OCI-LY7 (cell line): ENCODE results near the gene PPP4C. TPM values are rescaled to one million over a fixed set of nuclear protein-coding genes. Genes with fewer than 3 reads are reported as not detected.

Source experiments
- BruUV-seq: library from RNA; stranded (reverse); fragments of 400-500 nt; replicated peaks from 2 replicates; lab custom pipeline; 2021; lab: Mats Ljungman, UMichigan
- CTCF ChIA-PET: fragments of 300-600 bp; sonication (Branson Sonifier 250); formaldehyde crosslinking; loops from one replicate; lab custom pipeline; 2022; ENCODE audit warnings: antibody characterized with exemption; ENCODE audit not compliant: unreplicated experiment; lab: Charles Lee
- POLR2A ChIA-PET: fragments of 300-600 bp; sonication (Branson Sonifier 250); formaldehyde crosslinking; loops from one replicate; lab custom pipeline; 2022; ENCODE audit warnings: antibody characterized with exemption; lab: Charles Lee
- DNase-seq: peaks from one replicate; pipeline ENCODE4 v3.0.0-alpha.2; 2015; ENCODE audit warnings: low spot score
- H2AFZ ChIP-seq: fragments of 200-600 bp; sonication (generic), shearing (Covaris generic); 2 replicates; pipeline ENCODE4 v1.6.1; 2014; ENCODE audit warnings: mild to moderate bottlenecking, antibody characterized with exemption, low read length, moderate library complexity
- H3K27ac ChIP-seq: fragments of 200-600 bp; sonication (generic); 2 replicates; pipeline ENCODE4 v1.5.1; 2014; ENCODE audit warnings: mixed run types, low read depth, mild to moderate bottlenecking, moderate library complexity, low read length, inconsistent platforms; ENCODE audit not compliant: poor library complexity, severe bottlenecking
- H3K36me3 ChIP-seq: fragments of 200-600 bp; sonication (generic); 2 replicates; pipeline ENCODE4 v1.6.1; 2014; ENCODE audit warnings: mild to moderate bottlenecking, antibody characterized with exemption, low read length, moderate library complexity, mixed read lengths; ENCODE audit not compliant: insufficient read depth
- H3K4me1 ChIP-seq: fragments of 200-600 bp; sonication (generic); 2 replicates; pipeline ENCODE4 v1.5.1; 2014; ENCODE audit warnings: mild to moderate bottlenecking, low read length; ENCODE audit not compliant: insufficient read depth, poor library complexity, severe bottlenecking
- H3K4me2 ChIP-seq: fragments of 200-600 bp; sonication (generic); 2 replicates; pipeline ENCODE4 v1.6.1; 2014; ENCODE audit warnings: mild to moderate bottlenecking, low read length
- H3K4me3 ChIP-seq: fragments of 200-600 bp; sonication (generic); 2 replicates; pipeline ENCODE4 v1.5.1; 2014; ENCODE audit warnings: mild to moderate bottlenecking, low read depth, low read length; ENCODE audit not compliant: poor library complexity, severe bottlenecking
- H3K79me2 ChIP-seq: fragments of 200-600 bp; sonication (generic); 2 replicates; pipeline ENCODE4 v1.6.1; 2016; ENCODE audit warnings: low read depth, mild to moderate bottlenecking, low read length, moderate library complexity, mixed read lengths; ENCODE audit not compliant: insufficient read depth
- H3K9me2 ChIP-seq: fragments of 200-600 bp; sonication (generic); 2 replicates; pipeline ENCODE4 v1.6.1; 2016; ENCODE audit warnings: mild to moderate bottlenecking, low read length, mixed read lengths; ENCODE audit not compliant: insufficient read depth
- H3K9me3 ChIP-seq: fragments of 200-600 bp; sonication (generic); 2 replicates; pipeline ENCODE4 v1.6.1; 2014; ENCODE audit warnings: mild to moderate bottlenecking, mixed run types, low read length, mixed read lengths
- H4K20me1 ChIP-seq: fragments of 200-600 bp; sonication (generic); 2 replicates; pipeline ENCODE4 v1.6.1; 2014; ENCODE audit warnings: mild to moderate bottlenecking, antibody characterized with exemption, low read length, moderate library complexity, mixed read lengths; ENCODE audit not compliant: insufficient read depth
- EZH2phosphoT487 ChIP-seq: fragments of 200-600 bp; sonication (generic); IDR thresholded peaks from 2 replicates; pipeline ENCODE4 v1.6.1; 2018; ENCODE audit warnings: low read depth, borderline replicate concordance, mild to moderate bottlenecking, mixed run types, antibody characterized with exemption, low read length, moderate library complexity, mixed read lengths
- intact Hi-C: fragments of 100-400 bp; cut with micrococcal nuclease; formaldehyde crosslinking; loops from one replicate; pipeline ENCODE4 v1.10.0; 2022; ENCODE audit not compliant: unreplicated experiment
- total RNA-seq, 2 experiments: library from RNA; depleted of rRNA in 1 of 2; stranded (reverse); fragments of >200 nt in 1 of 2; shearing (Covaris generic) in 1 of 2; gene quantifications; 2 replicates each; pipeline ENCODE4 v1.2.3, GENCODE V29; 2014 to 2022
- TF ChIP-seq, protein P1 (sequence below): fragments of 200-600 bp; sonication (generic); conservative IDR thresholded peaks from 2 replicates; pipeline ENCODE4 v1.5.1; 2014; ENCODE audit warnings: mild to moderate bottlenecking, antibody characterized with exemption, low read length, moderate library complexity, mixed read lengths

Gene PPP4C
- total RNA-seq, 2 experiments from 2014 or later: 124 to 144 TPM

DNA sequence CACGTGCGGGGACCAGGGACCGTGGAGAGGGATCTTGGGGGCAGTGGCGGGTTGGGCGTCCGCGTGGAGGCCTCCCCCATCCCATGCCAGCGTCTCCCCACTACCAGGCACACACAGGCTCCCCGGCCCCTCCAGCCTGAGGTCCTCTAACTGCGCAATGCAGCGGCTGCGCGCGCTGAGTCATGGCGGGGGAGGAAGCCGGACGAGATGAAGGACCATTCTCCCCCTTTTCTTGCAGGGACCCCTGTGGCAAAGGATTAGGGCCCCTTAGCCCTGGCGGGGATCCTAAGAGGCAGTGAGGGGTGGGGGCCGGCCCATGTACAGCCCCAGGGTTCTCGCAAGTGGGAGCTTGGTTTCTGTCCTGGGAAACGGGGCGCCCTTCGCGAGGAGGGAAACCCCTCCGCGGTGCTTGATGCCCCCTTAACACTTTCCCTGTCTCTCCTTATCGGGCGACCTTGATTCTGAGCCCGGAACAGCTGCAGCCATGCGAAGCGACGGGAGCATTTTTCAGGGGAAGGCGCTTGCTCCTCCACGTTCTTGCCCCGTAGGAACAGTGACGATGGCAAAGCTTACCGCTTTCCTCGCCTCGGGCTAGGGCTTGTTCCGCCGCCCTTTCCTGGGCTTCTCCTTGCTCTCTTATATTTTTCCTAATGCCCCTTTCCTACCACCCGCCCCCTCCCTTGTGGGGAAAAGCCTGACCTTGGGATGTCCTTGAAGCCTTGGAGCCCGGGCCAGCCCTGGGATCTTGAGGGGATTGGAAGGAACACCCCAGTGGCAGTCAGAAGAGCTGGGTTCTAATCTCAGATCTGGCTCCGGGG lies 9.6 kb upstream of the PPP4C start:
- intact Hi-C loops: loop anchor here (1.0 to 10.0 kb wide), 3 partner anchors 9 to 289 kb away; partner anchors contain the start of genes CD2BP2 and PPP4C
- ChIA-PET CTCF (interaction anchor here (0.7 to 1.0 kb wide), 2 partner anchors 26 to 118 kb away, joined by 3 read pairs; partner anchors contain the start of gene TBX6), POLR2A (interaction anchor here (0.8 to 1.6 kb wide), 3 partner anchors 10 to 93 kb away, joined by 3 to 5 read pairs (median 4); partner anchors contain the start of gene TAOK2)
- peak; percentile 35 for DNase-seq
- TF ChIP-seq, protein P1, sequence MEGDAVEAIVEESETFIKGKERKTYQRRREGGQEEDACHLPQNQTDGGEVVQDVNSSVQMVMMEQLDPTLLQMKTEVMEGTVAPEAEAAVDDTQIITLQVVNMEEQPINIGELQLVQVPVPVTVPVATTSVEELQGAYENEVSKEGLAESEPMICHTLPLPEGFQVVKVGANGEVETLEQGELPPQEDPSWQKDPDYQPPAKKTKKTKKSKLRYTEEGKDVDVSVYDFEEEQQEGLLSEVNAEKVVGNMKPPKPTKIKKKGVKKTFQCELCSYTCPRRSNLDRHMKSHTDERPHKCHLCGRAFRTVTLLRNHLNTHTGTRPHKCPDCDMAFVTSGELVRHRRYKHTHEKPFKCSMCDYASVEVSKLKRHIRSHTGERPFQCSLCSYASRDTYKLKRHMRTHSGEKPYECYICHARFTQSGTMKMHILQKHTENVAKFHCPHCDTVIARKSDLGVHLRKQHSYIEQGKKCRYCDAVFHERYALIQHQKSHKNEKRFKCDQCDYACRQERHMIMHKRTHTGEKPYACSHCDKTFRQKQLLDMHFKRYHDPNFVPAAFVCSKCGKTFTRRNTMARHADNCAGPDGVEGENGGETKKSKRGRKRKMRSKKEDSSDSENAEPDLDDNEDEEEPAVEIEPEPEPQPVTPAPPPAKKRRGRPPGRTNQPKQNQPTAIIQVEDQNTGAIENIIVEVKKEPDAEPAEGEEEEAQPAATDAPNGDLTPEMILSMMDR: no peak
- TF ChIP-seq EZH2phosphoT487: no peak
- Histone ChIP-seq H3K4me1 (peaks cover 39% of the 10 kb centered on the region), H2AFZ (no peak overlapping the region), H3K4me3 (peak overlapping the region; percentile 99), H4K20me1 (peaks cover 14% of the 10 kb centered on the region), H3K27ac (peak overlapping the region; percentile 86), H3K79me2 (peaks cover 44% of the 10 kb centered on the region), H3K4me2 (peak overlapping the region; percentile 94), H3K9me2 (no peaks in the 10 kb centered on the region), H3K36me3 (peaks cover 55% of the 10 kb centered on the region), H3K9me3 (no peaks in the 10 kb centered on the region)
- TSS peak; percentile 27 for BruUV-seq

DNA sequence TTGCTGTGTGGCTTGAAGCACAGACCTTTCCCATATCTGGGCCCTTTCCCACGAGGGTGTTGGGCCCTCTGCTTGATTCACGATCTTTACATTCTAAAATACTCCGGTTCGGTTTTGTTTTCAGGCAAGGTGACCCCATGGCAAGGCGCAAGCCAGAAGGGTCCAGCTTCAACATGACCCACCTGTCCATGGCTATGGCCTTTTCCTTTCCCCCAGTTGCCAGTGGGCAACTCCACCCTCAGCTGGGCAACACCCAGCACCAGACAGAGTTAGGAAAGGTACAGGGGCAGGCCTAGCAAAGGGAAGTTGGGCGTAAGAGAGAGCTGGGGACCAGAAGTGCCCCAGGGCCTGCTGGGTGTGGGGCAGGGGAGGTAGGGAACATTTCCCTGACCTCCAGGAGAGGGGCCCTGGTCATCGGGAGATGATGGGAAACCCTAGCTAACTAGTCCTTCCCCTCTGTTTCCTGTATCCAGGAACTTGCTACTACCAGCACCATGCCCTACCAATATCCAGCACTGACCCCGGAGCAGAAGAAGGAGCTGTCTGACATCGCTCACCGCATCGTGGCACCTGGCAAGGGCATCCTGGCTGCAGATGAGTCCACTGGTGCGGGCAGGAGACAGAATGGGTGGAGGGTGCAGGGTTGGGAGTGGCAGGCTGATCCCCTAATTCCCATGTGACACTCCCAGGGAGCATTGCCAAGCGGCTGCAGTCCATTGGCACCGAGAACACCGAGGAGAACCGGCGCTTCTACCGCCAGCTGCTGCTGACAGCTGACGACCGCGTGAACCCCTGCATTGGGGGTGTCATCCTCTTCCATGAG lies 8.8 kb upstream of the PPP4C start:
- Histone ChIP-seq H4K20me1 (peaks cover 14% of the 10 kb centered on the region), H3K4me2 (peak overlapping the region; percentile 94), H2AFZ (no peak overlapping the region), H3K9me3 (no peaks in the 10 kb centered on the region), H3K9me2 (no peaks in the 10 kb centered on the region), H3K4me1 (peaks cover 39% of the 10 kb centered on the region), H3K27ac (peak overlapping the region; percentile 86), H3K36me3 (peaks cover 64% of the 10 kb centered on the region), H3K4me3 (peak overlapping the region; percentile 99), H3K79me2 (peaks cover 44% of the 10 kb centered on the region)
- no peak for TF ChIP-seq EZH2phosphoT487
- TF ChIP-seq, protein P1: no peak
- intact Hi-C loops: loop anchor here (10.0 kb wide), 1 partner anchor 288 kb away; the partner anchor contains the start of gene CD2BP2
- no TSS peak for BruUV-seq
- no peak for DNase-seq
- CTCF ChIA-PET: no interaction called here
- POLR2A ChIA-PET: interaction anchor here (0.6 to 1.5 kb wide), 3 partner anchors 9 to 205 kb away, joined by 3 to 4 read pairs (median 3); no protein-coding TSS in a partner anchor
